Vagina (tissue), 2 donors: Measurements from ENCODE around the gene TXNRD1. TPM values are rescaled to one million over a fixed set of nuclear protein-coding genes. Genes with fewer than 3 reads are reported as not detected.
A peak's percentile ranks its signal among the peaks of the same experiment; 100 is the strongest.
"Not testable (repeated sequence)": the region's sequence is repeated elsewhere in the genome, so short reads cannot be mapped to it uniquely, and the experiment has no call there.

Source experiments
- DNase-seq, 2 donors: peaks; one replicate each; pipeline ENCODE4 v3.0.0-alpha.2; 2017; ENCODE audit errors: extremely low spot score in 2 of 2
- H3K27ac ChIP-seq: fragments of 200-600 bp; sonication (generic); one replicate; pipeline ENCODE4 v1.5.1; 2019
- H3K27me3 ChIP-seq: fragments of 200-600 bp; sonication (generic); one replicate; pipeline ENCODE4 v1.5.1; 2019
- H3K36me3 ChIP-seq, 2 donors: fragments of 200-600 bp; sonication (generic); one replicate each; pipeline ENCODE4 v1.5.1; 2017 to 2019
- H3K4me1 ChIP-seq: fragments of 200-600 bp; sonication (generic); one replicate; pipeline ENCODE4 v1.5.1; 2019
- H3K4me3 ChIP-seq, 2 donors: fragments of 200-600 bp; sonication (generic); 1 replicate in 1 of 2; 2 replicates in 1 of 2; pipeline ENCODE4 v1.5.1; 2016 to 2019
- H3K9me3 ChIP-seq: fragments of 200-600 bp; sonication (generic); one replicate; pipeline ENCODE4 v1.5.1; 2019
- CTCF ChIP-seq, 3 experiments: fragments of 450-650 bp in 2 of 3; fragments of 200-600 bp in 1 of 3; sonication (generic) in 1 of 3; IDR thresholded peaks; one replicate each; pipeline ENCODE4 v1.5.1; 2017 to 2019; ENCODE audit warnings: antibody characterized with exemption in 3 of 3, mild to moderate bottlenecking in 2 of 3, moderate library complexity in 2 of 3
- POLR2A ChIP-seq, 2 donors: fragments of 450-650 bp; IDR thresholded peaks; one replicate each; pipeline ENCODE4 v1.6.1; 2017; ENCODE audit warnings: antibody characterized with exemption in 2 of 2, mild to moderate bottlenecking in 2 of 2, moderate library complexity in 2 of 2
- POLR2AphosphoS5 ChIP-seq, 2 donors: sonication (generic); formaldehyde crosslinking; IDR thresholded peaks; one replicate each; pipeline ENCODE4 v1.9.0; 2017; ENCODE audit warnings: antibody characterized with exemption in 2 of 2, mild to moderate bottlenecking in 2 of 2, low read depth in 1 of 2; ENCODE audit not compliant: insufficient read depth in 1 of 2
- intact Hi-C: fragments of 100-400 bp; cut with DNase I; formaldehyde crosslinking; loops from one replicate; pipeline ENCODE4 v1.15.1; 2023
- total RNA-seq: library from RNA; depleted of rRNA; stranded (reverse); fragments of >200 nt; gene quantifications from one replicate; pipeline ENCODE4 v1.2.3, GENCODE V29; 2016

Gene TXNRD1
- total RNA-seq, 1 donor from 2014 or later = 144 TPM

- H3K9me3 ChIP-seq = no peaks in the 10 kb centered on the region
- H3K36me3 ChIP-seq = no peaks in the 10 kb centered on the region
- no peaks in the 10 kb centered on the region for H3K4me1 ChIP-seq
- no peak overlapping the region for H3K4me3 ChIP-seq
- no peaks in the 10 kb centered on the region for H3K27me3 ChIP-seq
- TF ChIP-seq CTCF (IDR thresholded peaks at IDR 0.05) (peak; percentile 91 to 99 (median 91)), POLR2AphosphoS5 (IDR thresholded peaks at IDR 0.05; ENCODE audit: insufficient read depth in 1 of 2, low read depth in 1 of 2) (no peak)
- peak in 1 of 2 donors; percentile 91 for DNase-seq
- no peak overlapping the region for H3K27ac ChIP-seq
- intact Hi-C loops = loop anchor here (5.0 kb wide), 1 partner anchor 495 kb away; no protein-coding TSS in a partner anchor
Measured at GRCh38 chr12:104381731-104382480, 166.3 kb downstream of the TXNRD1 start.

- intact Hi-C loops = loop anchor here (5.0 kb wide), 1 partner anchor 493 kb away; no protein-coding TSS in a partner anchor
- Histone ChIP-seq H3K27me3 (no peaks in the 10 kb centered on the region), H3K4me1 (no peaks in the 10 kb centered on the region), H3K4me3 (no peak overlapping the region), H3K27ac (no peak overlapping the region), H3K9me3 (no peaks in the 10 kb centered on the region), H3K36me3 (no peaks in the 10 kb centered on the region)
- DNase-seq = no peak
- TF ChIP-seq CTCF (IDR thresholded peaks at IDR 0.05) (no peak), POLR2AphosphoS5 (IDR thresholded peaks at IDR 0.05; ENCODE audit: insufficient read depth in 1 of 2, low read depth in 1 of 2) (no peak), POLR2A (IDR thresholded peaks at IDR 0.05) (no peak)
Measured at GRCh38 chr12:104384141-104384880, 168.7 kb downstream of the TXNRD1 start.

GRCh38 chr12:104385510-104385909 lies 169.9 kb downstream of the TXNRD1 start:
- H3K36me3 ChIP-seq = no peaks in the 10 kb centered on the region
- no peaks in the 10 kb centered on the region for H3K9me3 ChIP-seq
- TF ChIP-seq POLR2A (IDR thresholded peaks at IDR 0.05) (no peak), POLR2AphosphoS5 (IDR thresholded peaks at IDR 0.05; ENCODE audit: insufficient read depth in 1 of 2, low read depth in 1 of 2) (no peak), CTCF (IDR thresholded peaks at IDR 0.05) (no peak)
- H3K27me3 ChIP-seq = no peaks in the 10 kb centered on the region
- no peak for DNase-seq
- intact Hi-C loops = no loop called here
- no peak overlapping the region for H3K4me3 ChIP-seq
- H3K4me1 ChIP-seq = no peaks in the 10 kb centered on the region
- no peak overlapping the region for H3K27ac ChIP-seq

- no peaks in the 10 kb centered on the region for H3K36me3 ChIP-seq
- TF ChIP-seq POLR2A (IDR thresholded peaks at IDR 0.05) (no peak), CTCF (IDR thresholded peaks at IDR 0.05) (no peak), POLR2AphosphoS5 (IDR thresholded peaks at IDR 0.05; ENCODE audit: insufficient read depth in 1 of 2, low read depth in 1 of 2) (no peak)
- H3K4me3 ChIP-seq = no peak overlapping the region
- no peak overlapping the region for H3K27ac ChIP-seq
- H3K4me1 ChIP-seq = no peaks in the 10 kb centered on the region
- no peaks in the 10 kb centered on the region for H3K27me3 ChIP-seq
- no peak for DNase-seq
- intact Hi-C loops = no loop called here
- no peaks in the 10 kb centered on the region for H3K9me3 ChIP-seq
Measured at GRCh38 chr12:104386461-104386860, 170.9 kb downstream of the TXNRD1 start.

- H3K27me3 ChIP-seq = no peaks in the 10 kb centered on the region
- no peak for TF ChIP-seq CTCF (IDR thresholded peaks at IDR 0.05)
- TF ChIP-seq POLR2A (IDR thresholded peaks at IDR 0.05) = no peak
- TF ChIP-seq POLR2AphosphoS5 (IDR thresholded peaks at IDR 0.05; ENCODE audit: insufficient read depth in 1 of 2, low read depth in 1 of 2) = no peak
- H3K4me3 ChIP-seq = no peak overlapping the region
- no peak overlapping the region for H3K27ac ChIP-seq
- H3K9me3 ChIP-seq = no peaks in the 10 kb centered on the region
- H3K4me1 ChIP-seq = no peaks in the 10 kb centered on the region
- no peak for DNase-seq
- no peaks in the 10 kb centered on the region for H3K36me3 ChIP-seq
- intact Hi-C loops = no loop called here
Measured at GRCh38 chr12:104387190-104387589, 171.6 kb downstream of the TXNRD1 start.

GRCh38 chr12:104394086-104394485 lies 178.5 kb downstream of the TXNRD1 start:
- H3K9me3 ChIP-seq, H3K27me3 ChIP-seq, H3K4me3 ChIP-seq, intact Hi-C loops, H3K4me1 ChIP-seq, H3K27ac ChIP-seq, DNase-seq, H3K36me3 ChIP-seq: not testable (repeated sequence)
